Progenitor cell of endocrine pancreas (in vitro differentiated cells): Measurements from ENCODE around the gene ZNF438. TPM values are rescaled to one million over a fixed set of nuclear protein-coding genes. Genes with fewer than 3 reads are reported as not detected.

ENCODE experiments used
- DNase-seq: peaks from one replicate; pipeline ENCODE4 v3.0.0; 2021; ENCODE audit warnings: low spot score; ENCODE audit not compliant: unreplicated experiment
- H3K27ac Mint-ChIP-seq: 2 replicates; pipeline ENCODE4 v1.8.0; 2021; ENCODE audit warnings: mild to moderate bottlenecking, moderate library complexity, mixed read lengths
- H3K27me3 Mint-ChIP-seq: 2 replicates; pipeline ENCODE4 v1.8.0; 2021; ENCODE audit warnings: mixed read lengths
- H3K36me3 Mint-ChIP-seq: 2 replicates; pipeline ENCODE4 v1.8.0; 2022; ENCODE audit warnings: mixed read lengths; ENCODE audit not compliant: insufficient read depth
- H3K4me1 Mint-ChIP-seq: 2 replicates; pipeline ENCODE4 v1.8.0; 2021; ENCODE audit warnings: low read depth, mixed read lengths
- H3K4me3 Mint-ChIP-seq: 2 replicates; pipeline ENCODE4 v1.8.0; 2021; ENCODE audit warnings: low read depth, mild to moderate bottlenecking, moderate library complexity, mixed read lengths
- H3K9me3 Mint-ChIP-seq: 2 replicates; pipeline ENCODE4 v1.8.0; 2021; ENCODE audit warnings: low read depth, mixed read lengths
- total RNA-seq: library from RNA; stranded (reverse); gene quantifications from 2 replicates; pipeline ENCODE4 v1.2.1, GENCODE V29; 2021
- TF ChIP-seq, protein P1 (sequence below): fragments of 200-600 bp; sonication (generic); IDR thresholded peaks from one replicate; pipeline ENCODE4 v1.5.0; 2021; ENCODE audit warnings: antibody characterized with exemption, mild to moderate bottlenecking; ENCODE audit not compliant: unreplicated experiment

ZNF438 gene
- total RNA-seq, 1 donor from 2014 or later: 6.6 TPM

- Mint-ChIP-seq H3K27me3 (no peaks in the 10 kb centered on the region), H3K9me3 (peaks cover 14% of the 10 kb centered on the region), H3K4me3 (no peak overlapping the region), H3K36me3 (peaks cover 12% of the 10 kb centered on the region), H3K27ac (no peak overlapping the region), H3K4me1 (peaks cover 2% of the 10 kb centered on the region)
- no peak for DNase-seq
- TF ChIP-seq, protein P1, sequence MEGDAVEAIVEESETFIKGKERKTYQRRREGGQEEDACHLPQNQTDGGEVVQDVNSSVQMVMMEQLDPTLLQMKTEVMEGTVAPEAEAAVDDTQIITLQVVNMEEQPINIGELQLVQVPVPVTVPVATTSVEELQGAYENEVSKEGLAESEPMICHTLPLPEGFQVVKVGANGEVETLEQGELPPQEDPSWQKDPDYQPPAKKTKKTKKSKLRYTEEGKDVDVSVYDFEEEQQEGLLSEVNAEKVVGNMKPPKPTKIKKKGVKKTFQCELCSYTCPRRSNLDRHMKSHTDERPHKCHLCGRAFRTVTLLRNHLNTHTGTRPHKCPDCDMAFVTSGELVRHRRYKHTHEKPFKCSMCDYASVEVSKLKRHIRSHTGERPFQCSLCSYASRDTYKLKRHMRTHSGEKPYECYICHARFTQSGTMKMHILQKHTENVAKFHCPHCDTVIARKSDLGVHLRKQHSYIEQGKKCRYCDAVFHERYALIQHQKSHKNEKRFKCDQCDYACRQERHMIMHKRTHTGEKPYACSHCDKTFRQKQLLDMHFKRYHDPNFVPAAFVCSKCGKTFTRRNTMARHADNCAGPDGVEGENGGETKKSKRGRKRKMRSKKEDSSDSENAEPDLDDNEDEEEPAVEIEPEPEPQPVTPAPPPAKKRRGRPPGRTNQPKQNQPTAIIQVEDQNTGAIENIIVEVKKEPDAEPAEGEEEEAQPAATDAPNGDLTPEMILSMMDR: no peak
Observed at GRCh38 chr10:30991647-30992011, 40.0 kb downstream of the ZNF438 start.

GRCh38 chr10:30990971-30991646, 40.6 kb downstream of the ZNF438 start:
- TF ChIP-seq, protein P1: no peak
- H3K27me3 Mint-ChIP-seq: no peaks in the 10 kb centered on the region
- no peak for DNase-seq

GRCh38 chr10:30990351-30990750, 41.3 kb downstream of the ZNF438 start:
- Mint-ChIP-seq H3K9me3 (peaks cover 9% of the 10 kb centered on the region), H3K27me3 (no peaks in the 10 kb centered on the region), H3K36me3 (peaks cover 12% of the 10 kb centered on the region), H3K4me1 (peaks cover 2% of the 10 kb centered on the region), H3K27ac (no peak overlapping the region), H3K4me3 (no peak overlapping the region)
- no peak for DNase-seq
- TF ChIP-seq, protein P1: no peak

More at GRCh38 chr10:30990971-30991646, 40.6 kb downstream of the ZNF438 start:
- peaks cover 14% of the 10 kb centered on the region for H3K9me3 Mint-ChIP-seq
- peaks cover 12% of the 10 kb centered on the region for H3K36me3 Mint-ChIP-seq
- no peak overlapping the region for H3K4me3 Mint-ChIP-seq
- peaks cover 2% of the 10 kb centered on the region for H3K4me1 Mint-ChIP-seq
- H3K27ac Mint-ChIP-seq: no peak overlapping the region

DNA sequence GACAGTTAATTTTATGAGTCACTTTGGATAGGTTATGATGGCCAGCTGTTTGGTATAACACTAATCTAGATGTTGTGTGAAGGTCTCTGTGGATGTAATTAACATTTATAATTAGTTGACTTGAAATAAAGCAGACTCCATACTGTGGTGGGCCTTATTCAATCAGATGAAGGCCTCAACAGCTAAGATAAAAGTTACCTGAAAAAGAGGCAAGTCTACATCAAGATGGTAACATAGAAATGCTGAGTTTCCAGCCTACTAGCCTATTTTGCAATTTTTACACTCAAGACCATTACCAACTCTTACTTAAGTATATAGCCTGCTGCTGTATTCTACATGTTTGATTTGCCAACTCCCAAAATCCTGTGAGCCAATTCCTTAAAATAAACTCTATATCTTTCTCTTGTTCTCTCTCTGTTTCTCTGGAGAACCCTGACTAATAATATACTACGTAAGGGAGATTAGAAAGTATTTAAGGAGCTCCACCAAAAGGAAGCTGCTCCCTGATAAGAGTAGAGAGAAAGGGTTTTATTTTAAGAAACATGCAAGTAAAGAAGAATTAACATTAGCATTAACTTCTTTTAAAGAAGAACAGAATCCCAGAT, 42.7 kb downstream of the ZNF438 start:
- DNase-seq: no peak
- Mint-ChIP-seq H3K4me3 (no peak overlapping the region), H3K36me3 (peaks cover 8% of the 10 kb centered on the region), H3K9me3 (peaks cover 2% of the 10 kb centered on the region), H3K4me1 (peaks cover 2% of the 10 kb centered on the region), H3K27me3 (no peaks in the 10 kb centered on the region), H3K27ac (no peak overlapping the region)
- TF ChIP-seq, protein P1: no peak

GRCh38 chr10:30987463-30987862, 44.2 kb downstream of the ZNF438 start:
- Mint-ChIP-seq H3K4me1 (peaks cover 2% of the 10 kb centered on the region), H3K36me3 (peaks cover 3% of the 10 kb centered on the region), H3K4me3 (no peak overlapping the region), H3K9me3 (peaks cover 2% of the 10 kb centered on the region), H3K27ac (no peak overlapping the region), H3K27me3 (no peaks in the 10 kb centered on the region)
- no peak for DNase-seq
- TF ChIP-seq, protein P1: no peak
